Neural progenitor cell (in vitro differentiated cells): Measurements from ENCODE around the gene ATXN3L. TPM values are rescaled to one million over a fixed set of nuclear protein-coding genes. Genes with fewer than 3 reads are reported as not detected.
"Not testable (repeated sequence)": the region's sequence is repeated elsewhere in the genome, so short reads cannot be mapped to it uniquely, and the experiment has no call there.

Experiments
- DNase-seq: peaks from one replicate; pipeline ENCODE4 v3.0.0-alpha.2; 2016; ENCODE audit warnings: low spot score
- H2AFZ ChIP-seq: fragments of 200-600 bp; sonication (generic); replicated peaks from 2 replicates; pipeline ENCODE4 v1.6.1; 2016; ENCODE audit warnings: antibody characterized with exemption
- H3F3A ChIP-seq: fragments of 200-600 bp; sonication (generic); 2 replicates; pipeline ENCODE4 v1.6.1; 2016; ENCODE audit warnings: antibody characterized with exemption, low read depth
- H3K27ac ChIP-seq: fragments of 200-600 bp; sonication (generic); 2 replicates; pipeline ENCODE4 v1.5.1; 2016; ENCODE audit warnings: mild to moderate bottlenecking
- H3K27me3 ChIP-seq: fragments of 200-600 bp; sonication (generic); 2 replicates; pipeline ENCODE4 v1.6.1; 2016; ENCODE audit warnings: mild to moderate bottlenecking, moderate library complexity
- H3K36me3 ChIP-seq: fragments of 200-600 bp; sonication (generic); 2 replicates; pipeline ENCODE4 v1.5.1; 2016
- H3K4me1 ChIP-seq: fragments of 200-600 bp; sonication (generic); 2 replicates; pipeline ENCODE4 v1.6.1; 2016; ENCODE audit warnings: mixed run types
- H3K4me2 ChIP-seq: fragments of 200-600 bp; sonication (generic); 2 replicates; pipeline ENCODE4 v1.6.1; 2016
- H3K4me3 ChIP-seq: fragments of 200-600 bp; sonication (generic); 2 replicates; pipeline ENCODE4 v1.5.1; 2016
- H3K79me2 ChIP-seq: fragments of 200-600 bp; sonication (generic); 2 replicates; pipeline ENCODE4 v1.6.1; 2016; ENCODE audit warnings: low read depth
- H3K9ac ChIP-seq: fragments of 200-600 bp; sonication (generic); 2 replicates; pipeline ENCODE4 v1.6.1; 2016
- H3K9me3 ChIP-seq: fragments of 200-600 bp; sonication (generic); 2 replicates; pipeline ENCODE4 v1.5.1; 2016; ENCODE audit warnings: low read depth
- H4K20me1 ChIP-seq: fragments of 200-600 bp; sonication (generic); 2 replicates; pipeline ENCODE4 v1.6.1; 2016; ENCODE audit warnings: low read depth
- H3K27ac Mint-ChIP-seq: 3 replicates; pipeline ENCODE4 v1.8.0; 2021; ENCODE audit warnings: mixed read lengths
- H3K27me3 Mint-ChIP-seq: 2 replicates; pipeline ENCODE4 v1.8.0; 2022; ENCODE audit warnings: low read depth, mild to moderate bottlenecking, inconsistent platforms, moderate library complexity, mixed read lengths; ENCODE audit not compliant: insufficient read depth
- H3K36me3 Mint-ChIP-seq: 3 replicates; pipeline ENCODE4 v1.8.0; 2021; ENCODE audit warnings: mixed read lengths
- H3K4me1 Mint-ChIP-seq: 3 replicates; pipeline ENCODE4 v1.8.0; 2021; ENCODE audit warnings: mixed read lengths
- H3K4me3 Mint-ChIP-seq: 3 replicates; pipeline ENCODE4 v1.8.0; 2021; ENCODE audit warnings: mild to moderate bottlenecking, moderate library complexity, mixed read lengths
- H3K9me3 Mint-ChIP-seq: 3 replicates; pipeline ENCODE4 v1.8.0; 2020; ENCODE audit warnings: mixed read lengths
- CTCF ChIP-seq: fragments of 200-600 bp; sonication (generic); IDR thresholded peaks from 2 replicates; pipeline ENCODE4 v1.5.1; 2017; ENCODE audit warnings: antibody characterized with exemption, mild to moderate bottlenecking
- EZH2 ChIP-seq: fragments of 200-600 bp; sonication (generic); IDR thresholded peaks from 2 replicates; pipeline ENCODE4 v1.6.1; 2017; ENCODE audit warnings: antibody characterized with exemption, mild to moderate bottlenecking, moderate library complexity
- EZH2phosphoT487 ChIP-seq: fragments of 200-600 bp; sonication (generic); IDR thresholded peaks from 2 replicates; pipeline ENCODE4 v1.6.1; 2017; ENCODE audit warnings: antibody characterized with exemption
- total RNA-seq: library from RNA; depleted of rRNA; stranded (reverse); fragments of >200 nt; gene quantifications from 2 replicates; pipeline ENCODE4 v1.2.3, GENCODE V29; 2015; ENCODE audit warnings: low replicate concordance

Gene ATXN3L
- total RNA-seq, 1 donor from 2014 or later, result not detected

- Histone ChIP-seq H3K27me3 (no peaks in the 10 kb centered on the region), H4K20me1 (no peaks in the 10 kb centered on the region), H3K4me2 (no peak overlapping the region), H3K4me1 (no peaks in the 10 kb centered on the region), H3K27ac (no peak overlapping the region), H3K4me3 (no peak overlapping the region), H3F3A (no peaks in the 10 kb centered on the region), H3K79me2 (no peaks in the 10 kb centered on the region), H3K9ac (no peak overlapping the region), H2AFZ (no peak overlapping the region), H3K9me3 (no peaks in the 10 kb centered on the region), H3K36me3 (no peaks in the 10 kb centered on the region)
- H3K9me3 Mint-ChIP-seq, result peaks cover 3% of the 10 kb centered on the region
- no peak overlapping the region for H3K27ac Mint-ChIP-seq
- H3K4me3 Mint-ChIP-seq, result no peak overlapping the region
- no peaks in the 10 kb centered on the region for H3K27me3 Mint-ChIP-seq
- no peaks in the 10 kb centered on the region for H3K4me1 Mint-ChIP-seq
- TF ChIP-seq EZH2phosphoT487, result no peak
- no peak for TF ChIP-seq EZH2
- TF ChIP-seq CTCF, result no peak
- no peaks in the 10 kb centered on the region for H3K36me3 Mint-ChIP-seq
- DNase-seq, result no peak
These were observed 15.8 kb downstream of the ATXN3L start for GRCh38 chrX:13304052-13304451.

- not testable (repeated sequence) for H3K27me3 Mint-ChIP-seq, H3K9me3 Mint-ChIP-seq, H3F3A ChIP-seq, H4K20me1 ChIP-seq, H3K9ac ChIP-seq, H3K4me1 Mint-ChIP-seq, H2AFZ ChIP-seq, DNase-seq, H3K4me1 ChIP-seq, H3K36me3 ChIP-seq, H3K4me2 ChIP-seq, H3K79me2 ChIP-seq, H3K36me3 Mint-ChIP-seq, H3K27me3 ChIP-seq, H3K9me3 ChIP-seq, H3K4me3 Mint-ChIP-seq, H3K4me3 ChIP-seq, H3K27ac Mint-ChIP-seq, H3K27ac ChIP-seq
These were observed 16.6 kb downstream of the ATXN3L start for GRCh38 chrX:13303248-13303647.

GRCh38 chrX:13298836-13299235 lies 21.0 kb downstream of the ATXN3L start:
- peaks cover 3% of the 10 kb centered on the region for H3F3A ChIP-seq
- no peak overlapping the region for H3K4me2 ChIP-seq
- H3K4me3 ChIP-seq, result no peak overlapping the region
- no peaks in the 10 kb centered on the region for H3K36me3 ChIP-seq
- no peaks in the 10 kb centered on the region for H3K36me3 Mint-ChIP-seq
- H3K4me1 ChIP-seq, result peaks cover 3% of the 10 kb centered on the region
- peaks cover 3% of the 10 kb centered on the region for H3K9me3 Mint-ChIP-seq
- DNase-seq, result no peak
- H3K79me2 ChIP-seq, result no peaks in the 10 kb centered on the region
- H3K27me3 ChIP-seq, result no peaks in the 10 kb centered on the region
- H3K9me3 ChIP-seq, result no peaks in the 10 kb centered on the region
- peaks cover 3% of the 10 kb centered on the region for H3K27me3 Mint-ChIP-seq
- H3K27ac Mint-ChIP-seq, result no peak overlapping the region
- TF ChIP-seq EZH2phosphoT487 (no peak), CTCF (no peak), EZH2 (no peak)
- H3K4me1 Mint-ChIP-seq, result peaks cover 2% of the 10 kb centered on the region
- H3K27ac ChIP-seq, result no peak overlapping the region
- H3K9ac ChIP-seq, result no peak overlapping the region
- no peaks in the 10 kb centered on the region for H4K20me1 ChIP-seq
- no peak overlapping the region for H3K4me3 Mint-ChIP-seq
- H2AFZ ChIP-seq, result no peak overlapping the region

- H2AFZ ChIP-seq, result no peak overlapping the region
- H3K4me3 ChIP-seq, result no peak overlapping the region
- H3K9me3 ChIP-seq, result no peaks in the 10 kb centered on the region
- H3K4me2 ChIP-seq, result no peak overlapping the region
- peaks cover 11% of the 10 kb centered on the region for H3K4me1 ChIP-seq
- no peak overlapping the region for H3K9ac ChIP-seq
- H3K27me3 Mint-ChIP-seq, result peaks cover 5% of the 10 kb centered on the region
- peaks cover 4% of the 10 kb centered on the region for H3K9me3 Mint-ChIP-seq
- TF ChIP-seq EZH2, result no peak
- TF ChIP-seq EZH2phosphoT487, result no peak
- TF ChIP-seq CTCF, result no peak
- no peak overlapping the region for H3K4me3 Mint-ChIP-seq
- peaks cover 12% of the 10 kb centered on the region for H3F3A ChIP-seq
- no peaks in the 10 kb centered on the region for H3K27me3 ChIP-seq
- DNase-seq, result no peak
- no peaks in the 10 kb centered on the region for H4K20me1 ChIP-seq
- no peak overlapping the region for H3K27ac Mint-ChIP-seq
- H3K27ac ChIP-seq, result no peak overlapping the region
- H3K79me2 ChIP-seq, result no peaks in the 10 kb centered on the region
- peaks cover 2% of the 10 kb centered on the region for H3K4me1 Mint-ChIP-seq
- no peaks in the 10 kb centered on the region for H3K36me3 ChIP-seq
- no peaks in the 10 kb centered on the region for H3K36me3 Mint-ChIP-seq
These were observed 24.0 kb downstream of the ATXN3L start for GRCh38 chrX:13295841-13296240.
